Fibroblast of lung (primary cell): ENCODE measurements around the gene SLC45A2. TPM values are rescaled to one million over a fixed set of nuclear protein-coding genes. Genes with fewer than 3 reads are reported as not detected.

Experiments
- DNase-seq, 2 donors: peaks; one replicate each; pipeline versions ENCODE4 v3.0.0 to v3.0.0-alpha.2; 2010; ENCODE audit warnings: low read depth in 2 of 2
- H2AFZ ChIP-seq: 2 replicates; pipeline ENCODE4 v1.5.1; 2012; ENCODE audit warnings: low read length, control low read depth, inconsistent platforms
- H3K27ac ChIP-seq: 2 replicates; pipeline ENCODE4 v1.5.1; 2011; ENCODE audit warnings: low read length, control low read depth; ENCODE audit not compliant: insufficient read depth
- H3K27me3 ChIP-seq: 2 replicates; pipeline ENCODE4 v1.5.1; 2011; ENCODE audit warnings: mild to moderate bottlenecking, low read length; ENCODE audit not compliant: control insufficient read depth, insufficient read depth
- H3K36me3 ChIP-seq: 2 replicates; pipeline ENCODE4 v1.5.1; 2011; ENCODE audit warnings: low read length; ENCODE audit not compliant: control insufficient read depth, insufficient read depth
- H3K4me1 ChIP-seq: 2 replicates; pipeline ENCODE4 v1.5.1; 2011; ENCODE audit warnings: low read length; ENCODE audit not compliant: control insufficient read depth, insufficient read depth; ENCODE audit errors: extremely low read depth
- H3K4me2 ChIP-seq: 2 replicates; pipeline ENCODE4 v1.5.1; 2011; ENCODE audit warnings: low read length, control low read depth; ENCODE audit not compliant: insufficient read depth; ENCODE audit errors: extremely low read depth
- H3K4me3 ChIP-seq, 4 experiments: fragments of 200-600 bp in 1 of 4; sonication (generic) in 1 of 4; replicated peaks in 1 of 4; 2 replicates each; pipeline ENCODE4 v1.5.1; 2011 to 2016; ENCODE audit warnings: low read length in 4 of 4, low read depth in 3 of 4, mild to moderate bottlenecking in 3 of 4, control low read depth in 2 of 4, inconsistent platforms in 1 of 4, mixed read lengths in 1 of 4; ENCODE audit not compliant: insufficient read depth in 1 of 4; ENCODE audit errors: control extremely low read depth in 1 of 4
- H3K79me2 ChIP-seq: 2 replicates; pipeline ENCODE4 v1.5.1; 2012; ENCODE audit warnings: mild to moderate bottlenecking, low read length, inconsistent platforms; ENCODE audit not compliant: control insufficient read depth, insufficient read depth
- H3K9ac ChIP-seq: 2 replicates; pipeline ENCODE4 v1.5.1; 2011; ENCODE audit warnings: mild to moderate bottlenecking, low read length, control low read depth; ENCODE audit not compliant: insufficient read depth
- H3K9me3 ChIP-seq: 2 replicates; pipeline ENCODE4 v1.5.1; 2012; ENCODE audit warnings: low read depth, low read length; ENCODE audit not compliant: control insufficient read depth, insufficient read depth
- H4K20me1 ChIP-seq: 2 replicates; pipeline ENCODE4 v1.5.1; 2011; ENCODE audit warnings: low read length; ENCODE audit not compliant: control insufficient read depth, insufficient read depth; ENCODE audit errors: extremely low read depth
- EZH2 ChIP-seq: IDR thresholded peaks from 2 replicates; pipeline ENCODE4 v1.5.1; 2012; ENCODE audit warnings: low read length, control low read depth, mild to moderate bottlenecking; ENCODE audit errors: missing control alignments
- polyA plus RNA-seq, 2 donors: library from polyadenylated mRNA; depleted of rRNA in 1 of 2; stranded (reverse) in 1 of 2; unstranded in 1 of 2; fragments of >200 nt; gene quantifications; 2 replicates each; pipeline ENCODE4 v1.2.1, GENCODE V29; 2011 to 2012; ENCODE audit warnings: missing spikeins in 1 of 2
- total RNA-seq: library from RNA; depleted of rRNA; stranded (reverse); fragments of >200 nt; gene quantifications from 2 replicates; pipeline ENCODE4 v1.2.1, GENCODE V29; 2014
- TF ChIP-seq, protein P1 (sequence below), 2 donors: IDR thresholded peaks in 1 of 2; conservative IDR thresholded peaks in 1 of 2; 1 replicate in 1 of 2; 2 replicates in 1 of 2; pipeline ENCODE4 v1.5.1; 2011 to 2012; ENCODE audit warnings: low read length in 2 of 2, control low read depth in 1 of 2, inconsistent platforms in 1 of 2, low read depth in 1 of 2, mild to moderate bottlenecking in 1 of 2

Gene SLC45A2
- total and polyA plus RNA-seq, 2 donors (not counting 1 experiment from before 2014, with no cell fraction given), result under 0.01 TPM; not detected in 1

- Histone ChIP-seq H3K9me3 (no peaks in the 10 kb centered on the region), H2AFZ (no peak overlapping the region), H3K4me2 (peak overlapping the region; percentile 96), H3K9ac (no peak overlapping the region), H3K4me1 (no peaks in the 10 kb centered on the region), H3K4me3 (peak overlapping the region; percentile 47 to 73 (median 57)), H3K27ac (no peak overlapping the region), H3K79me2 (no peaks in the 10 kb centered on the region), H3K36me3 (no peaks in the 10 kb centered on the region), H4K20me1 (no peaks in the 10 kb centered on the region), H3K27me3 (peaks cover 43% of the 10 kb centered on the region)
- TF ChIP-seq, protein P1, sequence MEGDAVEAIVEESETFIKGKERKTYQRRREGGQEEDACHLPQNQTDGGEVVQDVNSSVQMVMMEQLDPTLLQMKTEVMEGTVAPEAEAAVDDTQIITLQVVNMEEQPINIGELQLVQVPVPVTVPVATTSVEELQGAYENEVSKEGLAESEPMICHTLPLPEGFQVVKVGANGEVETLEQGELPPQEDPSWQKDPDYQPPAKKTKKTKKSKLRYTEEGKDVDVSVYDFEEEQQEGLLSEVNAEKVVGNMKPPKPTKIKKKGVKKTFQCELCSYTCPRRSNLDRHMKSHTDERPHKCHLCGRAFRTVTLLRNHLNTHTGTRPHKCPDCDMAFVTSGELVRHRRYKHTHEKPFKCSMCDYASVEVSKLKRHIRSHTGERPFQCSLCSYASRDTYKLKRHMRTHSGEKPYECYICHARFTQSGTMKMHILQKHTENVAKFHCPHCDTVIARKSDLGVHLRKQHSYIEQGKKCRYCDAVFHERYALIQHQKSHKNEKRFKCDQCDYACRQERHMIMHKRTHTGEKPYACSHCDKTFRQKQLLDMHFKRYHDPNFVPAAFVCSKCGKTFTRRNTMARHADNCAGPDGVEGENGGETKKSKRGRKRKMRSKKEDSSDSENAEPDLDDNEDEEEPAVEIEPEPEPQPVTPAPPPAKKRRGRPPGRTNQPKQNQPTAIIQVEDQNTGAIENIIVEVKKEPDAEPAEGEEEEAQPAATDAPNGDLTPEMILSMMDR (conservative IDR thresholded peaks at IDR 0.05 in 1 of 2, IDR thresholded peaks at IDR 0.05 in 1 of 2; ENCODE audit: low read depth in 1 of 2, low read length in 2 of 2), result no peak
- TF ChIP-seq EZH2, result peak; percentile 81
- DNase-seq, result peak in 1 of 2 donors; percentile 6
These were observed 47.3 kb downstream of the SLC45A2 start for GRCh38 chr5:33937017-33937706.

DNA sequence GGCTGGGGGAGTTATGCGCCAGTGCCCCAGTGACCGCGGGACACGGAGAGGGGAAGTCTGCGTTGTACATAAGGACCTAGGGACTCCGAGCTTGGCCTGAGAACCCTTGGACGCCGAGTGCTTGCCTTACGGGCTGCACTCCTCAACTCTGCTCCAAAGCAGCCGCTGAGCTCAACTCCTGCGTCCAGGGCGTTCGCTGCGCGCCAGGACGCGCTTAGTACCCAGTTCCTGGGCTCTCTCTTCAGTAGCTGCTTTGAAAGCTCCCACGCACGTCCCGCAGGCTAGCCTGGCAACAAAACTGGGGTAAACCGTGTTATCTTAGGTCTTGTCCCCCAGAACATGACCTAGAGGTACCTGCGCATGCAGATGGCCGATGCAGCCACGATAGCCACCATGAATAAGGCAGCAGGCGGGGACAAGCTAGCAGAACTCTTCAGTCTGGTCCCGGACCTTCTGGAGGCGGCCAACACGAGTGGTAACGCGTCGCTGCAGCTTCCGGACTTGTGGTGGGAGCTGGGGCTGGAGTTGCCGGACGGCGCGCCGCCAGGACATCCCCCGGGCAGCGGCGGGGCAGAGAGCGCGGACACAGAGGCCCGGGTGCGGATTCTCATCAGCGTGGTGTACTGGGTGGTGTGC, 48.0 kb downstream of the SLC45A2 start, which contains the start of gene RXFP3:
Gene RXFP3, plus strand, starts transcription at position 6 of the 636 bp plus-strand sequence. Its CDS starts 355 bp downstream, at position 361.
- Histone ChIP-seq H2AFZ (peak within 1 kb of the TSS; percentile 58), H3K79me2 (no peaks in the 10 kb centered on the region), H4K20me1 (no peaks in the 10 kb centered on the region), H3K4me1 (no peaks in the 10 kb centered on the region), H3K9me3 (no peaks in the 10 kb centered on the region), H3K27ac (no peak within 1 kb of the TSS), H3K9ac (no peak within 1 kb of the TSS), H3K36me3 (no peaks in the 10 kb centered on the region), H3K4me2 (peak within 1 kb of the TSS; percentile 96), H3K27me3 (peaks cover 39% of the 10 kb centered on the region), H3K4me3 (peak within 1 kb of the TSS; percentile 47 to 73 (median 57))
- peak; percentile 52 to 58 for DNase-seq
- TF ChIP-seq, protein P1 (conservative IDR thresholded peaks at IDR 0.05 in 1 of 2, IDR thresholded peaks at IDR 0.05 in 1 of 2; ENCODE audit: low read depth in 1 of 2, low read length in 2 of 2), result no peak
- peak; percentile 58 for TF ChIP-seq EZH2

DNA sequence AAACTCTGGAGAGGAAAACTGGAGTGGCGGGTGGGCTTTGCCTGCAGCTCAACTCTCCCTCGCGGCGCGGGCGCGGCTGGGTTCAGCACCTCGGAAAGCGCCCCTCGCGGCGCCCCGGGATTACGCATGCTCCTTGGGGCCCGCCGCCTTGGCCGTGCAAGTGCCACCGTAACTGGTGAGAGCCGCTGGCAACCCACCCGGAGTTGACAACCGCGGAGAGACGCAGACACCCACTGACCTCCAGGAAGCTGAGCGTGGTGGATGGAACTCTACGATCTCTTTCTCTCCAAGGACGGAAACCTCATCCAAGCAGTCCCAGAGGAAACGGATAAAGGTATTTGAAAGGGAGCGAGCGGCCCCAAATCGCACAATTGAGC, 48.5 kb downstream of the SLC45A2 start:
- H3K27me3 ChIP-seq, result peaks cover 36% of the 10 kb centered on the region
- H2AFZ ChIP-seq, result peak overlapping the region; percentile 58
- no peak overlapping the region for H3K27ac ChIP-seq
- TF ChIP-seq, protein P1 (conservative IDR thresholded peaks at IDR 0.05 in 1 of 2, IDR thresholded peaks at IDR 0.05 in 1 of 2; ENCODE audit: low read depth in 1 of 2, low read length in 2 of 2), result no peak
- TF ChIP-seq EZH2, result no peak
- no peaks in the 10 kb centered on the region for H3K36me3 ChIP-seq
- DNase-seq, result peak; percentile 68 to 69
- no peaks in the 10 kb centered on the region for H3K4me1 ChIP-seq
- H3K4me2 ChIP-seq, result peak overlapping the region; percentile 96
- H3K9me3 ChIP-seq, result no peaks in the 10 kb centered on the region
- H4K20me1 ChIP-seq, result no peaks in the 10 kb centered on the region
- no peaks in the 10 kb centered on the region for H3K79me2 ChIP-seq
- H3K4me3 ChIP-seq, result peak overlapping the region; percentile 47 to 73 (median 57)
- H3K9ac ChIP-seq, result no peak overlapping the region
